ENCODE data around the gene CSRNP3.

CSRNP3 gene

GRCh38 chr2:165725421-165725820 lies 255.9 kb downstream of the CSRNP3 start:
- no peak for TF ChIP-seq CTCF (IDR thresholded peaks at IDR 0.05; ENCODE audit: low read depth, low read length)
- DNase-seq (ENCODE audit: low read depth, low spot score): peak; percentile 71
- no peak overlapping the region for H3K4me3 ChIP-seq (ENCODE audit: low read depth, low read length)
- in situ Hi-C loops (cut with HindIII; ENCODE audit: low sequenced_read_pairs): no loop called here

Data from astrocyte of the spinal cord (primary cell).